Naive B cell (primary cell): Measurements from ENCODE around the gene ZMYM1. TPM values are rescaled to one million over a fixed set of nuclear protein-coding genes. Genes with fewer than 3 reads are reported as not detected.
"Not testable (repeated sequence)": the region's sequence is repeated elsewhere in the genome, so short reads cannot be mapped to it uniquely, and the experiment has no call there.

Source experiments
- ATAC-seq, 2 donors: fragments of 150-1000 bp; cut with Tn5 transposase; 2 replicates each; pipeline ENCODE4 v1.10.0; 2021; ENCODE audit warnings: low read depth in 2 of 2, mild to moderate bottlenecking in 2 of 2, moderate library complexity in 2 of 2
- DNase-seq: peaks from one replicate; pipeline ENCODE4 v3.0.0; 2022
- H3K27ac Mint-ChIP-seq, 6 donors: one replicate each; pipeline ENCODE4 v1.8.0; 2020 to 2022; ENCODE audit warnings: mild to moderate bottlenecking in 6 of 6, mixed read lengths in 6 of 6, moderate library complexity in 5 of 6, inconsistent platforms in 2 of 6
- H3K27me3 Mint-ChIP-seq, 3 donors: one replicate each; pipeline ENCODE4 v1.8.0; 2021 to 2022; ENCODE audit warnings: mixed read lengths in 3 of 3, mild to moderate bottlenecking in 1 of 3
- H3K36me3 Mint-ChIP-seq, 2 donors: one replicate each; pipeline ENCODE4 v1.8.0; 2020 to 2022; ENCODE audit warnings: mixed read lengths in 2 of 2, inconsistent platforms in 1 of 2, mild to moderate bottlenecking in 1 of 2
- H3K4me1 Mint-ChIP-seq, 3 donors: one replicate each; pipeline ENCODE4 v1.8.0; 2020 to 2022; ENCODE audit warnings: mixed read lengths in 3 of 3, inconsistent platforms in 1 of 3, mild to moderate bottlenecking in 1 of 3, moderate library complexity in 1 of 3
- H3K4me3 Mint-ChIP-seq, 8 donors: one replicate each; pipeline ENCODE4 v1.8.0; 2020 to 2022; ENCODE audit warnings: mild to moderate bottlenecking in 8 of 8, mixed read lengths in 8 of 8, moderate library complexity in 8 of 8, inconsistent platforms in 2 of 8
- H3K9me3 Mint-ChIP-seq, 7 donors: one replicate each; pipeline ENCODE4 v1.8.0; 2020 to 2022; ENCODE audit warnings: mixed read lengths in 7 of 7, mild to moderate bottlenecking in 5 of 7, inconsistent platforms in 2 of 7, moderate library complexity in 1 of 7
- polyA plus RNA-seq, 6 donors: library from polyadenylated mRNA; unstranded; fragments of 300-500 nt; fragmentation: Illumina TruSeq; gene quantifications; one replicate each; pipeline ENCODE4 v1.2.3, GENCODE V29; 2021; ENCODE audit warnings: low read depth in 6 of 6

The ZMYM1 gene
- polyA plus RNA-seq, 6 donors from 2014 or later: 10.7 to 15.7 (median 13.4) TPM

DNA sequence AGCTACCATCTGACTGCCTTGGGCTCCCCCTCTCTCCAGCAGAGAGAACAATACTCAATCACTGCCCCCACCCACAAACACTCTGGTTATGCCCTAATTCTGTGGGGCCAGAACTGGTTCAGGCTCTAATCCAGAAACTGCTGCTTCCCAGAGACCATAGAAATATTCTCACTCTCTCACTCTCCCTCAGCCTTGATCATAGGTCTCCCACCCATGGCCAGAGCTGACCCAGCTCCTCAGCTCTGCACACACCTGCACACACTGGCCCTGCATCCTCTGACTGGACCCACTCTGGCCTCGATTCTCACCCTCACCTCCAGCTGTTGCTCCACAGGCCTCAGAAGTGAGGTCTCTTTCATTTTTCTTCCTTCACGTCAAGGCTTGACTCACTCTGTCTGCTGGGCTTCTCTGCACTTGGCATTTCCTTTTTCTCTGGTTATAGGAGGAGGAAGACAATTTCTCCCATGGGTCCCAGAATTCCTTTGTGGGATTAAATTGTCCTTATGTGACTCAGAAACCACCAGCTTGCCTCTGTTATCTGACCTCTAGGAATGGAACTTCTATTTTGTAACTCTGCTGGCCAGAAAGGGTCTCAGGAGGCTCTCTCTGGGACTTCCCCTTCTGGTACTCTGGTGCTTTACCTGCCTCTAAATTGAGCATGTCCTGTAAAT, 31.9 kb upstream of the ZMYM1 start:
- H3K36me3 Mint-ChIP-seq: no peaks in the 10 kb centered on the region
- DNase-seq: no peak

GRCh38 chr1:35049116-35049515, 30.1 kb upstream of the ZMYM1 start:
- Mint-ChIP-seq H3K4me3 (no peak overlapping the region), H3K9me3 (no peaks in the 10 kb centered on the region), H3K36me3 (no peaks in the 10 kb centered on the region), H3K27ac (no peak overlapping the region), H3K27me3 (peaks cover 0 to 15% (median 10%) of the 10 kb centered on the region in 3 donors), H3K4me1 (peaks cover 0 to 7% (median 5%) of the 10 kb centered on the region in 3 donors)
- DNase-seq: no peak
- ATAC-seq: no peak

More for the DNA sequence above, 31.9 kb upstream of the ZMYM1 start:
- Mint-ChIP-seq H3K9me3 (no peaks in the 10 kb centered on the region), H3K4me1 (peaks cover 0 to 7% (median 5%) of the 10 kb centered on the region in 3 donors), H3K4me3 (no peak overlapping the region), H3K27ac (peak overlapping the region in 3 of 6 donors; percentile 23 to 76 (median 51)), H3K27me3 (peaks cover 0 to 10% (median 10%) of the 10 kb centered on the region in 3 donors)
- no peak for ATAC-seq

DNA sequence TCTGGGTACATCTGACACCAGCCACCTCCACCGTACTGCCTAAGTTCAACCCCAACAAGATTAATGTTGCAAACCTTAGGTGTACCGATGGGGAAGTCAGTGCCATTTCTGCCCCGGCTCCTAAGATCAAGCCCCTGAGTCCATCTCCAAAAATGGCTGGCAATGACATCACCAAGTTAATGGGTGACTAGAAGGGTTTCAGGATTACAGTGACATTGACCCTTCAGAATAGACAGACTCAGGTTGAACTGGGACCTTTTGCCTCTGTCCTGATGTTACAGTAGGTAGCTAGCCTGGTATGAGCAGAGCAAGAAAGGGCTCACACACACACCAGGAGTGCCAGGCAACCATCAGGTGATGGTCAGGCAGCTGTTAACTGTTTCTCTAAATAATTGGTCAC, 25.8 kb upstream of the ZMYM1 start:
- no peak overlapping the region for H3K27ac Mint-ChIP-seq
- peaks cover 0 to 7% of the 10 kb centered on the region in 2 donors for H3K36me3 Mint-ChIP-seq
- no peak overlapping the region for H3K4me3 Mint-ChIP-seq
- ATAC-seq (no peak), DNase-seq (no peak)
- peaks cover 0 to 5% (median 4%) of the 10 kb centered on the region in 7 donors for H3K9me3 Mint-ChIP-seq
- no peaks in the 10 kb centered on the region for H3K4me1 Mint-ChIP-seq
- peaks cover 14 to 45% (median 26%) of the 10 kb centered on the region in 3 donors for H3K27me3 Mint-ChIP-seq

GRCh38 chr1:35054282-35054681, 24.9 kb upstream of the ZMYM1 start:
- not testable (repeated sequence) for H3K27ac Mint-ChIP-seq, DNase-seq, H3K9me3 Mint-ChIP-seq, ATAC-seq, H3K4me1 Mint-ChIP-seq, H3K4me3 Mint-ChIP-seq
- peaks cover 0 to 13% of the 10 kb centered on the region in 2 donors for H3K36me3 Mint-ChIP-seq
- peaks cover 20 to 52% (median 34%) of the 10 kb centered on the region in 3 donors for H3K27me3 Mint-ChIP-seq

- H3K4me3 Mint-ChIP-seq, H3K27ac Mint-ChIP-seq, ATAC-seq, DNase-seq: not testable (repeated sequence)
- peaks cover 0 to 16% (median 9%) of the 10 kb centered on the region in 7 donors for H3K9me3 Mint-ChIP-seq
- peaks cover 0 to 10% (median 0%) of the 10 kb centered on the region in 3 donors for H3K4me1 Mint-ChIP-seq
- peaks cover 25 to 45% (median 33%) of the 10 kb centered on the region in 3 donors for H3K27me3 Mint-ChIP-seq
- peaks cover 0 to 13% of the 10 kb centered on the region in 2 donors for H3K36me3 Mint-ChIP-seq
Measured at GRCh38 chr1:35058321-35058720, 20.9 kb upstream of the ZMYM1 start.

- peak in 1 of 2 donors; percentile 50 for ATAC-seq
- peaks cover 0 to 16% (median 11%) of the 10 kb centered on the region in 7 donors for H3K9me3 Mint-ChIP-seq
- DNase-seq: no peak
- peak overlapping the region in 1 of 6 donors; percentile 54 for H3K27ac Mint-ChIP-seq
- peaks cover 0 to 10% (median 0%) of the 10 kb centered on the region in 3 donors for H3K4me1 Mint-ChIP-seq
- H3K4me3 Mint-ChIP-seq: no peak overlapping the region
- peaks cover 0 to 13% of the 10 kb centered on the region in 2 donors for H3K36me3 Mint-ChIP-seq
- peaks cover 29 to 43% (median 33%) of the 10 kb centered on the region in 3 donors for H3K27me3 Mint-ChIP-seq
Measured at GRCh38 chr1:35058988-35059387, 20.2 kb upstream of the ZMYM1 start.

GRCh38 chr1:35062518-35063196, 16.5 kb upstream of the ZMYM1 start:
- ATAC-seq: no peak
- H3K4me1 Mint-ChIP-seq: peaks cover 0 to 10% (median 0%) of the 10 kb centered on the region in 3 donors

GRCh38 chr1:35064265-35064664, 14.9 kb upstream of the ZMYM1 start:
- H3K27ac Mint-ChIP-seq: no peak overlapping the region
- DNase-seq (no peak), ATAC-seq (no peak)
- no peaks in the 10 kb centered on the region for H3K36me3 Mint-ChIP-seq
- H3K9me3 Mint-ChIP-seq: peaks cover 0 to 11% (median 8%) of the 10 kb centered on the region in 7 donors
- no peak overlapping the region for H3K4me3 Mint-ChIP-seq
- peaks cover 0 to 10% (median 0%) of the 10 kb centered on the region in 3 donors for H3K4me1 Mint-ChIP-seq
- peaks cover 9 to 16% (median 11%) of the 10 kb centered on the region in 3 donors for H3K27me3 Mint-ChIP-seq

More at GRCh38 chr1:35062518-35063196, 16.5 kb upstream of the ZMYM1 start:
- H3K27me3 Mint-ChIP-seq: peaks cover 19 to 32% (median 25%) of the 10 kb centered on the region in 3 donors
- H3K4me3 Mint-ChIP-seq: no peak overlapping the region
- peaks cover 0 to 12% (median 8%) of the 10 kb centered on the region in 7 donors for H3K9me3 Mint-ChIP-seq
- H3K36me3 Mint-ChIP-seq: peaks cover 0 to 13% of the 10 kb centered on the region in 2 donors
- DNase-seq: no peak
- H3K27ac Mint-ChIP-seq: peak overlapping the region in 2 of 6 donors; percentile 4 to 65

- no peaks in the 10 kb centered on the region for H3K36me3 Mint-ChIP-seq
- H3K27ac Mint-ChIP-seq: no peak overlapping the region
- DNase-seq (no peak), ATAC-seq (no peak)
- H3K27me3 Mint-ChIP-seq: peaks cover 12 to 15% (median 13%) of the 10 kb centered on the region in 3 donors
- H3K9me3 Mint-ChIP-seq: peaks cover 0 to 6% (median 3%) of the 10 kb centered on the region in 7 donors
- H3K4me1 Mint-ChIP-seq: no peaks in the 10 kb centered on the region
- no peak overlapping the region for H3K4me3 Mint-ChIP-seq
Measured at GRCh38 chr1:35069746-35070145, 9.4 kb upstream of the ZMYM1 start.

GRCh38 chr1:35073265-35073811, 5.8 kb upstream of the ZMYM1 start:
- peak overlapping the region in 2 of 8 donors; percentile 7 to 47 for H3K4me3 Mint-ChIP-seq
- no peaks in the 10 kb centered on the region for H3K4me1 Mint-ChIP-seq
- H3K27me3 Mint-ChIP-seq: peaks cover 12 to 25% (median 16%) of the 10 kb centered on the region in 3 donors
- H3K9me3 Mint-ChIP-seq: peaks cover 0 to 19% (median 5%) of the 10 kb centered on the region in 7 donors
- peak overlapping the region in 1 of 6 donors; percentile 89 for H3K27ac Mint-ChIP-seq
- no peaks in the 10 kb centered on the region for H3K36me3 Mint-ChIP-seq
- no peak for DNase-seq
- ATAC-seq: no peak

GRCh38 chr1:35076426-35076825, 2.8 kb upstream of the ZMYM1 start:
- not testable (repeated sequence) for H3K36me3 Mint-ChIP-seq, DNase-seq, ATAC-seq
- Mint-ChIP-seq H3K9me3 (peaks cover 0 to 13% (median 2%) of the 10 kb centered on the region in 7 donors), H3K27me3 (peaks cover 12 to 25% (median 16%) of the 10 kb centered on the region in 3 donors), H3K4me1 (peaks cover 16 to 28% (median 21%) of the 10 kb centered on the region in 3 donors), H3K4me3 (peak overlapping the region in 1 of 8 donors; percentile 53), H3K27ac (peak overlapping the region in 1 of 6 donors; percentile 73)

GRCh38 chr1:35080171-35080854, 1.1 kb downstream of the ZMYM1 start:
- DNase-seq (no peak), ATAC-seq (no peak)
- Mint-ChIP-seq H3K4me3 (peak overlapping the region; percentile 86 to 99 (median 96)), H3K27me3 (peaks cover 0 to 16% (median 7%) of the 10 kb centered on the region in 3 donors), H3K4me1 (peaks cover 18 to 41% (median 23%) of the 10 kb centered on the region in 3 donors), H3K36me3 (peaks cover 4 to 8% of the 10 kb centered on the region in 2 donors), H3K27ac (peak overlapping the region; percentile 95 to 100 (median 99)), H3K9me3 (peaks cover 0 to 8% (median 0%) of the 10 kb centered on the region in 7 donors)
